Measurements from ENCODE around the gene WFDC8.
"Not testable (repeated sequence)": the region's sequence is repeated elsewhere in the genome, so short reads cannot be mapped to it uniquely, and the experiment has no call there.

Gene WFDC8

GRCh38 chr20:45579184-45579583 lies at the start of gene WFDC8:
WFDC8 (minus strand) TSS chr20:45579284; CDS start chr20:45579247, 37 bp downstream.
- DNase-seq: no peak

DNA sequence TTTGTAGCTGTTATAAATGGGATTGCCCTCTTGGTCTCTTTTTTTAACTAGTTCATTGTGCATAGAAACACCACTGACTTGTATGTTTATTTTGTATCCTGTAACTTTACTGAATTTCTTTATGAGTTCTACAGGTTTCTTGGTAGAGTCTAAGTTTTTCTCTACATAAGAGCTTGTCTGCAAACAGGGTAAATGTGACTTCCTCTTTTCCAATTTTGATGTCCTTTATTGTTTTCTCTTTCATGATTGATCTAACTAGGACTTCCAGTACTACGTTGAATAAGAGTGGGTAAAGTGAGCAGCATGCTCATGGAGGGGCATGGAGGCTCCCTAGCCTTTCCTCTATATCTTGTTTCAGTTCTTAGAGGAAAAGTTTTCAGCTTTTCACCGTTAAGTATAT lies 47.5 kb upstream of the WFDC8 start:
- no peak for DNase-seq

- DNase-seq: no peak
Measured at GRCh38 chr20:45621593-45621992, 42.5 kb upstream of the WFDC8 start.

- no peak for DNase-seq
Measured at GRCh38 chr20:45617591-45617990, 38.5 kb upstream of the WFDC8 start.

GRCh38 chr20:45612314-45612713 lies 33.2 kb upstream of the WFDC8 start:
- DNase-seq: no peak

DNA sequence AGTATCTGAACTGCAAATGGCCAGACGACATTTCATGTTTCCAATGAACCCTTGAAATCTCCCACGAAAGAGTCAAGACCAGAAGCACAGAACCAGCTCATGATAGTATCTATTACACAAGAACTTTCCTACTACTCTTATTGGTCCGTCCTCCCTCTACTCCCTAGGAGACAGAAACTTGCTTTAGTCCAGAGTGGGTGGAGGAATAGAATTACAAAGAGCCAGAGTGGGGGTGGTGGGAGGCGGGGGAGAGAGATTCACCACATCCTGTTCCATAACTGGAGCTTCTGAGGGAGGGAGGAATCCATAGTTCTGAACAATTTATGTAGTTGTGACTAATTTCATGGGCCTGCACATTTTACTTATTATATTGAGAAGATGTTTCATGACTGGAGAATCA lies 32.0 kb upstream of the WFDC8 start:
- DNase-seq: no peak

GRCh38 chr20:45607810-45608209 lies 28.7 kb upstream of the WFDC8 start:
- no peak for DNase-seq

- DNase-seq: no peak
Measured at GRCh38 chr20:45595235-45595634, 16.2 kb upstream of the WFDC8 start.

DNA sequence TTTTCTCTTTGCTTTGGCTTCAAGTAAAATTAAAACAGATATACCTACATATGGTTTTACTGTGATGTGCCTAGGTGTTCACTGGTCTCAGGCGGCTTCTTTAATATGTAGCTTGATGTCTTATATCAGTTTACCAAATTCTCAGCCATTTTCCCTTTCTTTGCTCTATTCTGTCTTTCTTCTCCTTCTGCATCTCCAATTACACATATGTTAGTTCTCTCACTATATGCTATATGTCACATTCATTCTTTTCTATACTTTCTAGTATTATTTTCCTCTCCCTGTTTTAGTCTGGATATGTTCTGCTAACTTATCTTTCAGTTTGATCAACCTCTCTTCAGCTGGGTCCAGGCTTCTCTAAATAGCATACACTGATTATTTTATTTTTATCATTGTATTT lies 14.4 kb upstream of the WFDC8 start:
- DNase-seq: no peak

DNA sequence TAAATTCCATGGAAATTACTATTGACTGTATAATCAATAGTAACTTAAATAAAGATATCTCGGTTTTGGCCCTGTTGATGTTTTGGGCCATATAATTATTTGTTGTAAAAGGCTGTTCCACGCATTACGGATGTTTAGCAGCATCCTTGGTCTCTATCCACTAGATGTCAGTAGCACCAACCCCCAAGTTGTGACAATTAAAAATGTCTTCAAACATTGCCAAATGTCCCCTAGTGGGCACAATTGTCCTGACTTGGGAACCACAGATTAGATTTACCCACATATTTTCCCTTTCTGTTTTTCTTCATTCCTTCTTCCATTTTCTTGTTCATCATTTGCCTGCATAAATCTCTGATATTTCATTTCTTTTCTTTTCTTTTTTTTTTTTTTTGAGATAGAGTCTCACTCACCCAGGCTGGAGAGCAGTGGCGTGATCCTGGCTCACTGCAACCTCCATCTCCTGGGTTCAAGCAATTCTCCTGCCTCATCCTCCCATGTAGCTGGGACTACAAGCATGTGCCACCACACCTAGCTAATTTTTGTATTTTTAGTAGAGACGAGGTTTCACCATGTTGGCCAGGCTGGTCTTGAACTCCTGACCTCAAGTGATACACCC lies 13.6 kb upstream of the WFDC8 start:
- peak; percentile 23 for DNase-seq

GRCh38 chr20:45589725-45590124 lies 10.6 kb upstream of the WFDC8 start:
- no peak for DNase-seq

DNA sequence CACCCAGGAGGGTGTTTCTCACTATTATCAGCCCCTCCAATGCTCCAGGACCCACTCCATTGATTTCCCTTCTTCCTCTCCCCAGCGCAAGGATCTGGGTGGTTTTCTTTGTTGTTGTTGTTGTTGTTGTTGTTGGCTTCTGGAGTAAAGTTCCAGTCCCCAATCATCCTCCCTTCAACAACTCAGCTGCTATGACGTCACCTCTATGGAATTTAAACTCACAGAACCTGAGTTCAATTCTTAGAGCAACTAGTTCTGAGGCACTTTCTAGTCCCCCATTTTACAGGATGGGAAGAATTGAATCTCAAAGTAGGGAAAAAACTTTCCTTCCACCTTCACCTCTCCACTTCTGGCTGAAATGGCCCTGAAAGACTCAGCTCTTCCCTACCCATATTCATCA lies 9.7 kb upstream of the WFDC8 start:
- no peak for DNase-seq

- not testable (repeated sequence) for DNase-seq
Measured at GRCh38 chr20:45585986-45586385, 6.9 kb upstream of the WFDC8 start.

DNA sequence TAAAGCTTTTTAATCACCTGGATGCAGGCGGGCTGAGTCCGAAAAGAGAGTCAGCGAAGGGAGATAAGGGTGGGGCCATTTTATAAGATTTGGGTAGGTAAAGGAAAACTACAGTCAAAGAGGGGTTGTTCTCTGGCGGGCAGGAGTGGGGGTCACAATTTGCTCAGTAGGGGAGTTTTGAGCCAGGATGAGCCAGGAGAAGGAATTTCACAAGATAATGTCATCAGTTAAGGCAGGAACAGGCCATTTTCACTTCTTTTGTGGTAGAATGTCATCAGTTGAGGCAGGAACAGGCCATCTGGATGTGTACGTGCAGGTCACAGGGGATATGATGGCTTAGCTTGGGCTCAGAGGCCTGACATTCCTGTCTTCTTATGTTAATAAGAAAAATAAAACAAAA lies 5.2 kb upstream of the WFDC8 start:
- not testable (repeated sequence) for DNase-seq

DNA sequence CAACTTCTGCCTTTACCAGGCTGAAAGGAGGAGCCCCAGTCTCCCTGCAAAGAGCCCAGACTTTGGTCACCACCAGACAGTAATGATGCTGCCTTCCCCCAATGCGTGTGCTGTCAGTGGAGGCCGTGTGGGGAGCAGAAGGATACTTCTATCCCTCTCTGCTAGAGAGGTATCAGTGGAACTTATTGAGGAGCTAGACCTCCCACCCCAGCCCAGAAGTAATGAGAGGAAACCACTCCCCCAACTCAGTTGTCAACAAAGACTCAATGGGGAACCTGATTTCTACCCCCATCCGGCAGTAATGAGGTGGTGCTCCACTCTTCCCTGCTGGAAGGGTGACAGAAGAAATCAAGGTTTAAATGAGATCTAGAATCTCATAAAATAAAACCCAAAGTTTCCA lies 4.4 kb upstream of the WFDC8 start:
- no peak for DNase-seq

DNA sequence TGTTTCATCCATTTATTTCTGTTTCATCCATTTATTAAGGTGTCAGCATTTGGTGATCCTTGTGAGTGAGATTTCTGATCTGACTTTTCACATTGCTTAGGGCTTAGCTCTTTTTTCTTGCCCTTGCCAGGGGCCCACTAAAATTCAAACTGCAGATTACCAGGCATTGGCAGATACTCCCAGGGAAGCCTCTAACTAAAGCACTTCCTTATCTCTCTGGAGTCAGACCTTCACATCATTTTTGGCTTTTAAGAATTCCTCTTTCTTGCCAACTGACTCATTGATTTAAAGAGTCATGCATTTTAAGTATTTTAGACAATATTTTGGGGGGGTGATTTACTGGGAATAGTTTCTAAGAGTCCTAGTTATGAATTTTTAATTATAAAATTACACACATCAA lies 2.6 kb upstream of the WFDC8 start:
- DNase-seq: no peak

GRCh38 chr20:45578231-45578630 lies 853 bp downstream of the WFDC8 start:
- no peak for DNase-seq

DNA sequence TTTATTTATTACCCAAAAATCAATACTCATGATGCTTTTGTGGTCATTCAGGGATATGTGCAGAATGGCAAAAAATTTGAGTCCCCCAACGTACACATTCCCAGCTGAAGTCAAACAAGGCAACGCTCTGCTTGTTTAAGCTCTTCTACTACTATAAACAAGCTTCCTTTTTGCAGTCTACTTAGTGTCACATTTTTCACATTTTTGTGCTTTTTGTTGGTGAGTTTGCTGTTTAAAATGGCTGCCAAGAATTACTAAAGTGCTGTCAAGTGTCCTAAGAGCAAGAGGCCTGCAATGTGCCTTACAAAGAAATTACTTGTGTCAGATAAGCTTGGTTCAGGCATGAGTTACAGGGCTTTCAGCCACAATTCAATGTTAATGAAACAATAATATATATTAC lies 2.1 kb downstream of the WFDC8 start:
- no peak for DNase-seq

DNA sequence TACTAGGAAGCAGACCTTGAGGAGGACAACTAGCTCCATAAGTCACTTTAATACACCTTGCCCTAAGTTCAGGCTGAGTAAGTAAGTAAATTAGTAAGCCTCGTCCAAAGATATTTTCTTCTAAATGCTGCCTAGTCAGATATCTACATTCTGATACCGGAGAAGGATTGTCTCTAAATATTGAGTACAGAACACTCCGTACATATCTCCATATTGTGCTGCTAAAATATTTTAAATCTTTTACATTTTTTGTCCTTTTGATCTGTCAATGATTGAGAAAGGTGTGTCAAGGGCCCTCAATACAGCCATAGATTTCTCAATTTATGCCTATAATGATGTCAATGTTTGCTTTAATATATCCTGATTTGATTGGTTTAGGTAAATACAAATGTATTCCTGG lies 3.2 kb downstream of the WFDC8 start:
- no peak for DNase-seq

- DNase-seq: not testable (repeated sequence)
Measured at GRCh38 chr20:45569650-45570049, 9.4 kb downstream of the WFDC8 start.

DNA sequence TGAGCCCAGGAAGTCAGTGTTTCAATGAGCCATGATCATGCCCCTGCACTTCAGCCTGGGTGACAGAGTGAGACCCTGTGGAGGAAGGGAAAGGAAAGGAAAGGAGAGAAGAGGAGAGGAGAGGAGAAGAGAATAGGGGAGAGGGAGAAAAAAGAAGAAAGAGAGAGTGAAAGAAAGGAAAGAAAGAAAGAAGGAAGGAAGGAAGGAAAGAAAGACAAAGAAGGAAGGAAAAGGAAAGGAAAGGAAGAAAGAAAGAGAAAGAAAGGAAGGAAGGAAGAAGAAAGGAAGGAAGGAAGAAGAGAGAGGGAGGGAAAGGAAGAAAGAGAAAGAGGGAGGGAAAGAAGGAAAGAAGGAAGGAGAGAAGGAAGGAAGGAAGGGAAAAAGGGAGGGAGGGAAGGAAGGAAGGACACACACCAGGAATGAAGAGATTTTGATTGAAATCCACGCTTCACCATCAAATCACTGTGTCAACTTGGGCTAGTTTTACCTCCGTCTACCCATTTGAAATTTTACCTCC lies 14.3 kb downstream of the WFDC8 start:
- no peak for DNase-seq

- DNase-seq: no peak
Measured at GRCh38 chr20:45555198-45555597, 23.9 kb downstream of the WFDC8 start.

DNA sequence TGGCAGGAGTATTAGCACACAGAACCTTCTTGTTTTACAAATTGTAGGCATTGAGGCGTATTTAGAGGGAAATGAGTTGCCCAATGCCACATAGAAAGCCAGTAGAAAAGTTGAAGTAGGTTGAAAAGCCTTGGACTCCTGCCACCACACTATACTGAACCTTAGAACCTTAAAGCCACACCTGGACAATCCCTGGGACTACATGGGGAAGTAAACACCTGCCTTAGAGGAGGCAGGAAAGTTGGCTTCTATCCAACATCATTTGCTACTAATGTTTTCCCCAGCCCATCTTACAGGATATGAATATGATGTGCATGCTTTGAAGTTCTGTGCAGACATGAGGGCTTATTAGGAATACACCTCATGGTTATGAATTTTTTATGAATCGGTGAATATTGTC lies 26.6 kb downstream of the WFDC8 start:
- DNase-seq: no peak

DNA sequence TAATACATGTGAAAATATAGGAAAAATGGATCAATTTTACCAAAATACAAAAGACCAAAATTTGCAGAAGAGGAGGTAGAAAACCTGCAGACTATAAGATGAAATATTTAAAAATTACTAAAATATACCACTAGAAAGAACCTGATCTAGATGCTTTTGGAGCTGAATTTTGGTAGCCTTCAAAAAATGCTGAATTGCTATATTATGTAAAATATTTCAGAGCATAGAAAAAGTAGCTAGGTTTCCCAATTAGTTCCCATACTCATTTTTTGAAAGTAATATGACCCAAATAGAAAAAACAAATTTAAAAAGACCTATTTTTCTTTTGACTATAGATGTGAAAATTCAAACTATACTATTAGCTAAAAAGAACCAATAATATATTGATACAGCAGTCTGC lies 28.3 kb downstream of the WFDC8 start:
- no peak for DNase-seq

- DNase-seq: no peak
Measured at GRCh38 chr20:45548410-45548809, 30.7 kb downstream of the WFDC8 start.

Measured in NCI-H1694 treated with DMSO at 0.1 percent for 48 hours (cell line).